ENCODE results near the gene CORO1A. TPM values are rescaled to one million over a fixed set of nuclear protein-coding genes. Genes with fewer than 3 reads are reported as not detected.

The CORO1A gene
- total RNA-seq, 3 donors from 2014 or later (not counting 1 experiment from before 2014, with no cell fraction given), result 699 to 926 (median 829) TPM

DNA sequence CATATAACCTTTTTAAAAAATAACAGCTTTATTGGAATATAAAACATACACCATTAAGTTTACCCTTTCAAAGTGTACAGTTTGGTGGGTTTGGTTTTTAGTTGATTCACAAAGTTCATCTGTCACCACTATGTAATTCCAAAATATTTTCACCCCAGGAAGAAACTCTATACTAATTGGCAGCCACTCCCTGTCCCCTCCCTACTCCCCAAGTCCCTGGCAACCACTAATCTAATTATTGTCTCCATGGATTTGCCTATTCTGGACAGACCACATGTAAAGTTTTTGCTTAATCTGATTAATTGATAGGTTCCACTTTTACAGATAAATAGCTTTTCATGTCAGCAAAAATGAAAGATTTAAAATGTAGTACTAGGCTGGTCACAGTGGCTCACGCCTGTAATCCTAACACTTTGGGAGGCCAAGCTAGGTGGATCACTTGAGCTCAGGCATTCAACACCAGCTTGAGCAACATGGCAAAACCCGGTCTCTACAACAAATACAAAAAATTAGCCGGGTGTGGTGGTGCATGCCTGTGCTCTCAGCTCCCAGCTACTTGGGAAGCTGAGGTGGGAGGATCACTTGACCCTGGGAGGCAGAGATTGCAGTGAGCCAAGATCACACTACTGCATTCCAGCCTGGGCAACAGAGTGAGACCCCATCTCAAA lies 35.4 kb upstream of the CORO1A start:
- no peak overlapping the region for H3K4me3 ChIP-seq (ENCODE audit: low read length)
- peaks cover 7 to 11% of the 10 kb centered on the region in 2 donors for H3K4me1 Mint-ChIP-seq
- 96% methylated on average over 3 of the region's 3 CpGs for WGBS (ENCODE audit: insufficient coverage)
- H3K27ac ChIP-seq (ENCODE audit: low read length), result no peak overlapping the region
- H3K4me3 Mint-ChIP-seq, result no peak overlapping the region
- no peaks in the 10 kb centered on the region for H3K27me3 Mint-ChIP-seq (ENCODE audit: low read depth in 2 of 2)
- no peak for ATAC-seq
- H3K4me1 ChIP-seq (ENCODE audit: control insufficient read depth, insufficient read depth, low read length), result peaks cover 6% of the 10 kb centered on the region
- intact Hi-C loops (cut with micrococcal nuclease), result no loop called here
- no peaks in the 10 kb centered on the region for H3K27me3 ChIP-seq (ENCODE audit: control insufficient read depth, insufficient read depth, low read length)
- H3K27ac Mint-ChIP-seq, result no peak overlapping the region
- peaks cover 9% of the 10 kb centered on the region for H3K36me3 Mint-ChIP-seq
- peaks cover 2 to 3% of the 10 kb centered on the region in 2 donors for H3K9me3 Mint-ChIP-seq
- DNase-seq, result no peak
- TF ChIP-seq, protein P1, sequence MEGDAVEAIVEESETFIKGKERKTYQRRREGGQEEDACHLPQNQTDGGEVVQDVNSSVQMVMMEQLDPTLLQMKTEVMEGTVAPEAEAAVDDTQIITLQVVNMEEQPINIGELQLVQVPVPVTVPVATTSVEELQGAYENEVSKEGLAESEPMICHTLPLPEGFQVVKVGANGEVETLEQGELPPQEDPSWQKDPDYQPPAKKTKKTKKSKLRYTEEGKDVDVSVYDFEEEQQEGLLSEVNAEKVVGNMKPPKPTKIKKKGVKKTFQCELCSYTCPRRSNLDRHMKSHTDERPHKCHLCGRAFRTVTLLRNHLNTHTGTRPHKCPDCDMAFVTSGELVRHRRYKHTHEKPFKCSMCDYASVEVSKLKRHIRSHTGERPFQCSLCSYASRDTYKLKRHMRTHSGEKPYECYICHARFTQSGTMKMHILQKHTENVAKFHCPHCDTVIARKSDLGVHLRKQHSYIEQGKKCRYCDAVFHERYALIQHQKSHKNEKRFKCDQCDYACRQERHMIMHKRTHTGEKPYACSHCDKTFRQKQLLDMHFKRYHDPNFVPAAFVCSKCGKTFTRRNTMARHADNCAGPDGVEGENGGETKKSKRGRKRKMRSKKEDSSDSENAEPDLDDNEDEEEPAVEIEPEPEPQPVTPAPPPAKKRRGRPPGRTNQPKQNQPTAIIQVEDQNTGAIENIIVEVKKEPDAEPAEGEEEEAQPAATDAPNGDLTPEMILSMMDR (IDR thresholded peaks at IDR 0.05), result no peak
- no peaks in the 10 kb centered on the region for H3K36me3 ChIP-seq (ENCODE audit: control insufficient read depth, insufficient read depth, low read length)
- peaks cover 11% of the 10 kb centered on the region for H3K9me3 ChIP-seq (ENCODE audit: control insufficient read depth, insufficient read depth, low read length)

DNA sequence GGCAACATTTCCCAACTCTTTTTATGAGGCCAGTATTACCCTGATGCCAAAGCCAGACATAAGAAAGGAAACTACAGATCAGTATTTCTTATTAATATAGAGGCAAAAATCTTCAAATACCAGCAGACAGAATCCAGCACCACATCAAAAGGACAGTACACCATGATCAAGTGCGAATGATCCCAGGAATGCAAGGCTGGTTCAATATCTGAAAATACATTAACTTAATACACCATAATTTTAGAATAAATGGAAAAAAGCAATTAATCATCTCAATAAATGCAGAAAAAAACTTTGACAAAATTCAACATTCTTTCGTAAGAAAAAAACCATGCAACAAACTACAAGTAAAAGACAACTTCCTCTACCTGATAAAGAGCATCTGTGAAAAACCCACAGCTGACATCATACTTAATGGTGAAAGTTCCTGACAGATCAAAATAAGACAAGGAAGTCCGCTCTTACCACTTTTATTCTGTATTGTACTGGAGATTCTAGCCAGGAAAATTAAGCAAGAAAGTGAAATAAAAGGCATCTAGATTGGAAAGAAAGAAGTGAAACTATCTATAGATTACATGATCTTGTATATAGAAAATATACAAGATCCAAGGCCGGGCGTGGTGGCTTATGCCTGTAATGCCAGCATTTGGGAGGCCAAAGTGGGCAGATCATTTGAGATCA lies 34.0 kb upstream of the CORO1A start:
- TF ChIP-seq, protein P1 (IDR thresholded peaks at IDR 0.05), result no peak
- Histone ChIP-seq H3K9me3 (ENCODE audit: control insufficient read depth, insufficient read depth, low read length) (peaks cover 11% of the 10 kb centered on the region), H3K4me3 (ENCODE audit: low read length) (no peak overlapping the region), H3K36me3 (ENCODE audit: control insufficient read depth, insufficient read depth, low read length) (no peaks in the 10 kb centered on the region), H3K27me3 (ENCODE audit: control insufficient read depth, insufficient read depth, low read length) (no peaks in the 10 kb centered on the region), H3K27ac (ENCODE audit: low read length) (no peak overlapping the region), H3K4me1 (ENCODE audit: control insufficient read depth, insufficient read depth, low read length) (peaks cover 4% of the 10 kb centered on the region)
- DNase-seq, result no peak
- Mint-ChIP-seq H3K27ac (no peak overlapping the region), H3K4me1 (peaks cover 0 to 5% of the 10 kb centered on the region in 2 donors), H3K27me3 (ENCODE audit: low read depth in 2 of 2) (no peaks in the 10 kb centered on the region), H3K36me3 (peaks cover 9% of the 10 kb centered on the region), H3K9me3 (peaks cover 2 to 3% of the 10 kb centered on the region in 2 donors), H3K4me3 (no peak overlapping the region)
- 85% methylated on average over 5 of the region's 5 CpGs for WGBS (ENCODE audit: insufficient coverage)
- intact Hi-C loops (cut with micrococcal nuclease), result no loop called here
- no peak for ATAC-seq

DNA sequence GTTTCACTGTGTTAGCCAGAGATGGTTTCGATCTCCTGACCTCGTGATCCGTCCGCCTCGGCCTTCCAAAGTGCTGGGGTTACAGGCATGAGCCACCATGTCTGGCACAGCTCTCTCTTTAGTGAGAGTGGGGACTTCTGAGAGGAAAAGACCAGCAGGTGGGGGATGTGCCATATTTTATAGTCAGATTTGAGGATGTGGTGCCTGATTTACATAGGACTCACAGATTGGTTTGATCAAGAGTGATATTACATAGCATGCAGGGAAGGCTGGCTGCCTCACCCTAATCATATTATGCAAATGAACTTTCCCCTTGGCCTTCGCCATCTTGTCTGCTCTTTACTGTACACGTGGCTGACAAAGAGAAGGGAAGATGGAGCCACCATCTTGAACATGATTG lies 32.3 kb upstream of the CORO1A start:
- Mint-ChIP-seq H3K4me3 (no peak overlapping the region), H3K9me3 (peaks cover 2 to 3% of the 10 kb centered on the region in 2 donors), H3K27me3 (ENCODE audit: low read depth in 2 of 2) (no peaks in the 10 kb centered on the region), H3K36me3 (peaks cover 9% of the 10 kb centered on the region), H3K27ac (no peak overlapping the region), H3K4me1 (no peaks in the 10 kb centered on the region)
- H3K9me3 ChIP-seq (ENCODE audit: control insufficient read depth, insufficient read depth, low read length), result peaks cover 11% of the 10 kb centered on the region
- ATAC-seq, result no peak
- H3K27me3 ChIP-seq (ENCODE audit: control insufficient read depth, insufficient read depth, low read length), result no peaks in the 10 kb centered on the region
- no peak overlapping the region for H3K4me3 ChIP-seq (ENCODE audit: low read length)
- TF ChIP-seq, protein P1 (IDR thresholded peaks at IDR 0.05), result no peak
- intact Hi-C loops (cut with micrococcal nuclease), result no loop called here
- peaks cover 4% of the 10 kb centered on the region for H3K4me1 ChIP-seq (ENCODE audit: control insufficient read depth, insufficient read depth, low read length)
- 91% methylated on average over 7 of the region's 7 CpGs for WGBS (ENCODE audit: insufficient coverage)
- no peaks in the 10 kb centered on the region for H3K36me3 ChIP-seq (ENCODE audit: control insufficient read depth, insufficient read depth, low read length)
- no peak overlapping the region for H3K27ac ChIP-seq (ENCODE audit: low read length)
- no peak for DNase-seq

All from natural killer cell (primary cell).